Measurements from ENCODE around the gene TP53TG5.

TP53TG5 gene

GRCh38 chr20:45325371-45325770, 52.8 kb downstream of the TP53TG5 start:
- no peak for DNase-seq (ENCODE audit: low read depth in 3 of 3)

DNA sequence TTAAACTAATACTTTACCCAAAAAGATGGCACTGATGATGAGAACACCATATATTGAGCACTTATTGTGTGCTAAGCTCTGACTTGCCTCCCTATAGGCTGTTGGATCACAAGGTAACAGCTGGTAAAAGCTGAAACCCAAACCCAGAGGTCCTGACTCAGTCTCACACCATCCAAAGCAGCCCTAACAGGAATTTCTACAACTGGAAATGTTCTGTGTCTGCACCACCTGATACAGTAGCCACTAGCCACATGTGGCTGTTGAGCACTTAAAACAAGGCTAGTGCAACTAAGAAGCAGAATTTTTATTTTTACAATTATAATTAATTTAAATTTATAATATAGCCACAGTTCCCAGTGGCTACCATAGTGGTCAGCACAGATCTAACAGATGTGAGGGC, 54.4 kb downstream of the TP53TG5 start:
- no peak for DNase-seq (ENCODE audit: low read depth in 3 of 3)

GRCh38 chr20:45322952-45323383, 55.2 kb downstream of the TP53TG5 start:
- no peak for DNase-seq (ENCODE audit: low read depth in 3 of 3)
